ENCODE measurements around the gene LRRC14B.
"Not testable (repeated sequence)": the region's sequence is repeated elsewhere in the genome, so short reads cannot be mapped to it uniquely, and the experiment has no call there.

LRRC14B gene

GRCh38 chr5:160921-161802 is 30.1 kb upstream of the LRRC14B start:
- no peak for DNase-seq

GRCh38 chr5:161803-162110 is 29.5 kb upstream of the LRRC14B start:
- no peak for DNase-seq

- no peak for DNase-seq
Observed at GRCh38 chr5:162190-162564, 29.1 kb upstream of the LRRC14B start.

GRCh38 chr5:162565-163337 is 28.5 kb upstream of the LRRC14B start:
- no peak for DNase-seq

- no peak for DNase-seq
Observed at GRCh38 chr5:163338-163620, 28.0 kb upstream of the LRRC14B start.

- no peak for DNase-seq
Observed at GRCh38 chr5:163841-164240, 27.5 kb upstream of the LRRC14B start.

GRCh38 chr5:164244-164643 is 27.1 kb upstream of the LRRC14B start:
- no peak for DNase-seq

GRCh38 chr5:164783-165182 is 26.5 kb upstream of the LRRC14B start:
- DNase-seq: not testable (repeated sequence)

GRCh38 chr5:166441-167372 is 24.6 kb upstream of the LRRC14B start:
- no peak for DNase-seq

- DNase-seq: no peak
Observed at GRCh38 chr5:167511-167910, 23.8 kb upstream of the LRRC14B start.

GRCh38 chr5:167982-168660 is 23.2 kb upstream of the LRRC14B start:
- no peak for DNase-seq

- DNase-seq: no peak
Observed at GRCh38 chr5:169071-169727, 22.1 kb upstream of the LRRC14B start.

GRCh38 chr5:169728-170094 is 21.6 kb upstream of the LRRC14B start:
- no peak for DNase-seq

GRCh38 chr5:170971-171800 is 20.1 kb upstream of the LRRC14B start:
- DNase-seq: no peak

- no peak for DNase-seq
Observed at GRCh38 chr5:171801-172331, 19.4 kb upstream of the LRRC14B start.

GRCh38 chr5:172421-172820 is 18.9 kb upstream of the LRRC14B start:
- DNase-seq: no peak

- DNase-seq: no peak
Observed at GRCh38 chr5:172841-173251, 18.4 kb upstream of the LRRC14B start.

- no peak for DNase-seq
Observed at GRCh38 chr5:173392-174290, 17.7 kb upstream of the LRRC14B start.

GRCh38 chr5:174291-174600 is 17.0 kb upstream of the LRRC14B start:
- DNase-seq: no peak

GRCh38 chr5:174876-175465 is 16.3 kb upstream of the LRRC14B start:
- DNase-seq: no peak

Measured in DMS79 (cell line).